NT2/D1 (cell line): ENCODE results near the gene DPEP2.

Source experiments
- SUZ12 ChIP-seq: IDR thresholded peaks from 2 replicates; pipeline ENCODE4 v1.6.1; 2011; ENCODE audit not compliant: insufficient read length, insufficient read depth; ENCODE audit errors: extremely low read depth
- YY1 ChIP-seq: IDR thresholded peaks from 2 replicates; pipeline ENCODE4 v1.6.1; 2011; ENCODE audit not compliant: insufficient read length, insufficient read depth

DNA sequence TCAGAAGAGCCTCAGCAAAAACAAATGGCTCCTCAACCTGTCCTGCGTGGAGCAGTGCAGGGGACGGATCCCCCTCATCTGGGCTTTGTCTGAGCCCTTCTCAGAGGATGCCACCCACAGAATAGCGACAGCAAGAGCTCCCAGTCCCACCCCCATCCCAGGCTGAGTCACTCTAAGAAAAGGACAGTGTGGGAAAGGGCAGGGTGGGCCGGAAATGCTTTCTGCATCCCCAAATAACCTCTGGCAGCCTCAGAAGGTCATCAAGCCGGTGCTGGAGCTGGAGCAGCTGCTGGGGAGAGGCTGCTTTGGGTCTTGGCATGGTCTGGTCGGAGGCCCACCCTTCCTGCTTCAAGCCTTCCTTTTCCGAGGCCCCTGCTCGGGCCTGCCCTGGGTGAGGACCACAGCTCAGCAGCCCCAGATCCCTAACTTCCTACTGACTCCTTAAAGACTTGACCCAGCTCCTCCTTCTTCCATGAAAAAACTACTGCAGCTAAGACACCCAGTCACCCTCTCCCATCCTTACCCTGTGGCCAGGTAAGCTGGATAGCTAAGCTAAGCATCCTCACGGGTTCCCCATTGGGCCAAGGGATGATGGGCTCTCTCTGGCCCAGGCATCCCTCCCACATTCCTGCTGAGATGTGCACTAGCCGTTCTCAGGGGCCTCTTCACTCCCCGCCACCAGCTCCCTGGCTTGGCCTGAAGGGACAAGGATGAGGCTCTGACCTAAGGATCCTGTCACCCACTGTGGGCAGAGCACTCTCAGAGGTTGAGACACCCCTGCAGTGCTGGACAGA lies 39.6 kb downstream of the DPEP2 start:
- no peak for TF ChIP-seq YY1
- TF ChIP-seq SUZ12: no peak
